ENCODE results near the gene C5orf22. TPM values are rescaled to one million over a fixed set of nuclear protein-coding genes. Genes with fewer than 3 reads are reported as not detected.

The C5orf22 gene
- total RNA-seq: 10 to 100 TPM; 34.7 to 37.7 (median 37.2) TPM

- peak; percentile 97 to 98 for ATAC-seq
- Mint-ChIP-seq H3K36me3 (ENCODE audit: insufficient read depth) (peaks cover 39% of the 10 kb centered on the region), H3K9me3 (no peaks in the 10 kb centered on the region), H3K4me3 (peak within 1 kb of the TSS; percentile 99), H3K4me1 (ENCODE audit: low read depth) (peaks cover 52% of the 10 kb centered on the region), H3K27me3 (ENCODE audit: low read depth) (no peaks in the 10 kb centered on the region)
- DNase-seq: peak; percentile 88
Measured at GRCh38 chr5:31531888-31532547, at the start of gene C5orf22, which contains the start of gene DROSHA. Gene C5orf22, plus strand, starts transcription at chr5:31532301. Its CDS starts 92 bp downstream, at chr5:31532393. Gene DROSHA, minus strand, starts transcription at chr5:31532093. Its CDS starts 3,034 bp downstream, at chr5:31529059.

- ATAC-seq: no peak
- peaks cover 60% of the 10 kb centered on the region for H3K36me3 Mint-ChIP-seq (ENCODE audit: insufficient read depth)
- no peak overlapping the region for H3K4me3 Mint-ChIP-seq
- DNase-seq: no peak
- no peaks in the 10 kb centered on the region for H3K4me1 Mint-ChIP-seq (ENCODE audit: low read depth)
- H3K27me3 Mint-ChIP-seq (ENCODE audit: low read depth): no peaks in the 10 kb centered on the region
- no peaks in the 10 kb centered on the region for H3K9me3 Mint-ChIP-seq
Measured at GRCh38 chr5:31485376-31486207, 46.5 kb upstream of the C5orf22 start.

GRCh38 chr5:31486441-31486840, 45.7 kb upstream of the C5orf22 start:
- H3K27me3 Mint-ChIP-seq (ENCODE audit: low read depth): no peaks in the 10 kb centered on the region
- ATAC-seq (no peak), DNase-seq (no peak)
- no peaks in the 10 kb centered on the region for H3K9me3 Mint-ChIP-seq
- H3K4me1 Mint-ChIP-seq (ENCODE audit: low read depth): no peaks in the 10 kb centered on the region
- H3K36me3 Mint-ChIP-seq (ENCODE audit: insufficient read depth): peaks cover 58% of the 10 kb centered on the region
- H3K4me3 Mint-ChIP-seq: no peak overlapping the region

GRCh38 chr5:31487506-31487905, 44.6 kb upstream of the C5orf22 start:
- H3K4me3 Mint-ChIP-seq: no peak overlapping the region
- no peak for ATAC-seq
- DNase-seq: no peak
- no peaks in the 10 kb centered on the region for H3K27me3 Mint-ChIP-seq (ENCODE audit: low read depth)
- no peaks in the 10 kb centered on the region for H3K4me1 Mint-ChIP-seq (ENCODE audit: low read depth)
- peaks cover 52% of the 10 kb centered on the region for H3K36me3 Mint-ChIP-seq (ENCODE audit: insufficient read depth)
- no peaks in the 10 kb centered on the region for H3K9me3 Mint-ChIP-seq

- Mint-ChIP-seq H3K36me3 (ENCODE audit: insufficient read depth) (peaks cover 45% of the 10 kb centered on the region), H3K27me3 (ENCODE audit: low read depth) (no peaks in the 10 kb centered on the region), H3K4me3 (no peak overlapping the region)
Measured at GRCh38 chr5:31492869-31493268, 39.2 kb upstream of the C5orf22 start.

GRCh38 chr5:31495336-31495735, 36.8 kb upstream of the C5orf22 start:
- peaks cover 42% of the 10 kb centered on the region for H3K36me3 Mint-ChIP-seq (ENCODE audit: insufficient read depth)
- no peaks in the 10 kb centered on the region for H3K27me3 Mint-ChIP-seq (ENCODE audit: low read depth)
- DNase-seq (no peak), ATAC-seq (no peak)
- H3K4me3 Mint-ChIP-seq: no peak overlapping the region
- H3K9me3 Mint-ChIP-seq: no peaks in the 10 kb centered on the region
- no peaks in the 10 kb centered on the region for H3K4me1 Mint-ChIP-seq (ENCODE audit: low read depth)

More at GRCh38 chr5:31492869-31493268, 39.2 kb upstream of the C5orf22 start:
- DNase-seq (no peak), ATAC-seq (no peak)
- no peaks in the 10 kb centered on the region for H3K4me1 Mint-ChIP-seq (ENCODE audit: low read depth)
- H3K9me3 Mint-ChIP-seq: no peaks in the 10 kb centered on the region

- Mint-ChIP-seq H3K4me3 (no peak overlapping the region), H3K4me1 (ENCODE audit: low read depth) (no peaks in the 10 kb centered on the region), H3K27me3 (ENCODE audit: low read depth) (no peaks in the 10 kb centered on the region), H3K36me3 (ENCODE audit: insufficient read depth) (peaks cover 45% of the 10 kb centered on the region), H3K9me3 (no peaks in the 10 kb centered on the region)
- no peak for ATAC-seq
- DNase-seq: no peak
Measured at GRCh38 chr5:31496301-31496700, 35.8 kb upstream of the C5orf22 start.

GRCh38 chr5:31496891-31497290, 35.2 kb upstream of the C5orf22 start:
- ATAC-seq: no peak
- Mint-ChIP-seq H3K36me3 (ENCODE audit: insufficient read depth) (peaks cover 47% of the 10 kb centered on the region), H3K4me3 (no peak overlapping the region)

GRCh38 chr5:31500256-31500655, 31.8 kb upstream of the C5orf22 start:
- no peak for ATAC-seq
- no peak overlapping the region for H3K4me3 Mint-ChIP-seq
- H3K4me1 Mint-ChIP-seq (ENCODE audit: low read depth): no peaks in the 10 kb centered on the region
- DNase-seq: no peak
- H3K9me3 Mint-ChIP-seq: no peaks in the 10 kb centered on the region
- H3K27me3 Mint-ChIP-seq (ENCODE audit: low read depth): no peaks in the 10 kb centered on the region
- H3K36me3 Mint-ChIP-seq (ENCODE audit: insufficient read depth): peaks cover 68% of the 10 kb centered on the region

More at GRCh38 chr5:31496891-31497290, 35.2 kb upstream of the C5orf22 start:
- Mint-ChIP-seq H3K9me3 (no peaks in the 10 kb centered on the region), H3K27me3 (ENCODE audit: low read depth) (no peaks in the 10 kb centered on the region), H3K4me1 (ENCODE audit: low read depth) (no peaks in the 10 kb centered on the region)
- DNase-seq: no peak

- Mint-ChIP-seq H3K9me3 (no peaks in the 10 kb centered on the region), H3K4me3 (no peak overlapping the region), H3K27me3 (ENCODE audit: low read depth) (no peaks in the 10 kb centered on the region), H3K36me3 (ENCODE audit: insufficient read depth) (peaks cover 65% of the 10 kb centered on the region), H3K4me1 (ENCODE audit: low read depth) (no peaks in the 10 kb centered on the region)
- ATAC-seq (no peak), DNase-seq (no peak)
Measured at GRCh38 chr5:31502506-31502905, 29.6 kb upstream of the C5orf22 start.

GRCh38 chr5:31504529-31504928, 27.6 kb upstream of the C5orf22 start:
- Mint-ChIP-seq H3K4me1 (ENCODE audit: low read depth) (no peaks in the 10 kb centered on the region), H3K27me3 (ENCODE audit: low read depth) (no peaks in the 10 kb centered on the region), H3K4me3 (no peak overlapping the region), H3K36me3 (ENCODE audit: insufficient read depth) (peaks cover 69% of the 10 kb centered on the region), H3K9me3 (no peaks in the 10 kb centered on the region)
- no peak for ATAC-seq
- no peak for DNase-seq

GRCh38 chr5:31511305-31511704, 20.8 kb upstream of the C5orf22 start:
- Mint-ChIP-seq H3K27me3 (ENCODE audit: low read depth) (no peaks in the 10 kb centered on the region), H3K4me1 (ENCODE audit: low read depth) (peaks cover 1% of the 10 kb centered on the region), H3K9me3 (no peaks in the 10 kb centered on the region), H3K4me3 (no peak overlapping the region), H3K36me3 (ENCODE audit: insufficient read depth) (peaks cover 58% of the 10 kb centered on the region)
- no peak for ATAC-seq
- no peak for DNase-seq

GRCh38 chr5:31516802-31517201, 15.3 kb upstream of the C5orf22 start:
- Mint-ChIP-seq H3K36me3 (ENCODE audit: insufficient read depth) (peaks cover 38% of the 10 kb centered on the region), H3K9me3 (no peaks in the 10 kb centered on the region), H3K4me3 (no peak overlapping the region), H3K27me3 (ENCODE audit: low read depth) (no peaks in the 10 kb centered on the region), H3K4me1 (ENCODE audit: low read depth) (peaks cover 8% of the 10 kb centered on the region)
- no peak for DNase-seq
- no peak for ATAC-seq

- H3K36me3 Mint-ChIP-seq (ENCODE audit: insufficient read depth): peaks cover 49% of the 10 kb centered on the region
- peaks cover 9% of the 10 kb centered on the region for H3K4me1 Mint-ChIP-seq (ENCODE audit: low read depth)
- no peak overlapping the region for H3K4me3 Mint-ChIP-seq
- ATAC-seq (no peak), DNase-seq (no peak)
- H3K9me3 Mint-ChIP-seq: no peaks in the 10 kb centered on the region
- H3K27me3 Mint-ChIP-seq (ENCODE audit: low read depth): no peaks in the 10 kb centered on the region
Measured at GRCh38 chr5:31523041-31523440, 9.1 kb upstream of the C5orf22 start.

All from activated T-cell treated with anti-CD3 and anti-CD28 coated beads, Interleukin-2, amount 50 U/mL, for 4 hours (primary cell).